ENCODE data around the gene SEC31B. TPM values are rescaled to one million over a fixed set of nuclear protein-coding genes. Genes with fewer than 3 reads are reported as not detected.

Gene SEC31B
- total and polyA plus RNA-seq, 2 of the 8 experiments (the other 6 are each of a cell fraction or from before 2014, with no cell fraction given), result 4.1 to 5.3 TPM

GRCh38 chr10:100551738-100552137 is 32.1 kb upstream of the SEC31B start (continued):
- TF ChIP-seq CTCF (IDR thresholded peaks at IDR 0.05; ENCODE audit: control extremely low read depth in 1 of 3, insufficient read depth in 1 of 3, low read depth in 1 of 3, low read length in 3 of 3) (no peak), CBX5 (IDR thresholded peaks at IDR 0.05; ENCODE audit: low read depth, low read length) (no peak)

Data from H1 (cell line).